GM10847 (cell line): ENCODE measurements around the gene TENM4.

Experiments
- POLR2A ChIP-seq: IDR thresholded peaks from 2 replicates; pipeline ENCODE4 v1.6.1; 2011; ENCODE audit not compliant: insufficient read length; ENCODE audit errors: extremely low read depth

TENM4 gene

GRCh38 chr11:79461666-79462645 lies 21.1 kb upstream of the TENM4 start:
- TF ChIP-seq POLR2A: no peak

DNA sequence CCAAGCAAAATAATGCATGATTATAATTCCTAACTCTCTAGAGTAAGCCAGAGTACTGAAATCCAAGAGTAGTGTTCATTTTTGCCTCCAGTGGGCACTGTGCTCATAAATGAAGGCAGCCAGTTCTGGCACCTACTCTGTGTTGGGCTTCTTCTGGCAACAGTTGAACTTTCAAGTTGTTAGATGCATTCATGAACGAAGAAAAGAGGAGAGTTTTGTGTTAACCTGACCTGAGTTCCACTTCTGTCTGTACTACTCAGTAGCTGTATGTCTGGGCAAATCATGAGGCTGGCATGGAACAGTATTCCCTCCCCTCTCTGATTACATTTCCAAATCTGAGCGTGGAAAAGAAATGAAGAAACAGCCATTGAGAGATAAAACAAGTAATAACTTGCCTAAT lies 20.3 kb upstream of the TENM4 start:
- TF ChIP-seq POLR2A: no peak

- no peak for TF ChIP-seq POLR2A
Observed at GRCh38 chr11:79458709-79459108, 17.9 kb upstream of the TENM4 start.

DNA sequence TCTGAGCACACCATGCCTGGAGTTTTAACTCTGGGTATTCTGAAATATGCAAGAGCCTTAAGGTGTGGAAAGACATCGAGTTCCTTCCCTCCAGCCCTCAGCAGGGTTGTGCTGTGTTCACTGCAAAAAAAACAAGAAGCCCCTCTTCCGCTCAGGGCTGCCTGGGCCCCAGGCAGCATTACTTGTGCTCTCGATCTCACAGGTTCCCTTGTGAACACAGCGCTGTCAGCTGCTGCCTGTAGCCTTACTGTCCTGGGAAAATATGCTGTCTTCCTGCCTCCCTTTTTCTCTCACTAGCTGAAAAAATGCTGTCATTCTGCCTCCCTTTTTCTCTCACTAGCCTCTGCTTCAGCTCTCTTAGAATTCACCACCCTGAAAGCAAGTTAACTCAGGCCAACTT lies 15.7 kb upstream of the TENM4 start:
- no peak for TF ChIP-seq POLR2A

- TF ChIP-seq POLR2A: no peak
Observed at GRCh38 chr11:79453617-79454016, 12.8 kb upstream of the TENM4 start.

DNA sequence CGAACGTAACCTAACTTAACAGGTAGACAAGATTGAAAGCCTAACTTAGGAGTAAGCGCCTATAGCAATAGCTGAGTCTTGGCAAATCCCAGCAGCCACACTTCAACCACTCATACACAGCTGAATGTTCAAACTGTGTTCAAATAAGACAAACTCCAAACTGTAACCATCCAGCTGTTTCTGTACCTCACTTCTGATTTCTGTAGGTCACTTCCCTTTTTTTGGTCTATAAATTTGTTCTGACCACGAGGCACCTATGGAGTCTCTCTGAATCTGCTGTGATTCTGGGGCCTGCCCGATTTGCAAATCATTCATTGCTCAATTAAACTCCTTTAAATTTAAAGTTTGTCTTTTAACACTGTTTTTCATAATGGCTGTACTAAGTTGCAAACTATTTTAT lies 8.2 kb upstream of the TENM4 start:
- TF ChIP-seq POLR2A: no peak

DNA sequence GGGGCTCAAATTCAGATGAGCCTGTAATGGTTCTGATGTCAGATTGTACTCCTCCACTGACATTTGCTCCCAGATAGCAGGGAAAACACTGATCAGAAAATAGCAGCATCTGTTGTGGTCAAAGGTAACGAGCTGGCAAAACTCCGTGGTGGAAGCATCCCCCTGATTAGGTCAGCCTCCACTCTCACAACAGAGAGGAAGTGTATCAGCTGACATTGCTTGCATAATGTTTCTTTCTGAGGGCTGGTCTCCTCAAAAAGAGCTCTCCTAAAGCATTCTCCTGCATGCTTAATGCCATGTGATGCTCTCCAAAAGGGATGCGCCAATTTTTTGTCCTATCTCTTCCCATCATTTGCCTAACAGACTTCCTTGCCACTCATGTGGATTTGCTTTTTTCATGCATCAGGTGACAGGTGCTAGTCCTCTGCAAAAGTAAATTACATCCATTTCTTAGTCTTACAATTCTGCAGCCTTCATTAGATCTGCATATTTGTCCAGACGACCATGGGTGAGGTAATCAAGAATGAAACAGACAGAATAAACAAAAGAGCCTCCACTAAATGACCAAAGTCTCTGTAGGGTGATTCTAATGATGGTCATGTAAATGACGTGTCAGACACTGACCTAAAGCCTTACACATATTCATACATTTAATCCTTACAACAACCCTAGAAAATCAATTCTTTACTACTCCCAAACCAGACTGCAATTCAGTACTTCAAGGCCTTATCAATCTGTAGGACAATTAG lies 6.4 kb upstream of the TENM4 start:
- no peak for TF ChIP-seq POLR2A

DNA sequence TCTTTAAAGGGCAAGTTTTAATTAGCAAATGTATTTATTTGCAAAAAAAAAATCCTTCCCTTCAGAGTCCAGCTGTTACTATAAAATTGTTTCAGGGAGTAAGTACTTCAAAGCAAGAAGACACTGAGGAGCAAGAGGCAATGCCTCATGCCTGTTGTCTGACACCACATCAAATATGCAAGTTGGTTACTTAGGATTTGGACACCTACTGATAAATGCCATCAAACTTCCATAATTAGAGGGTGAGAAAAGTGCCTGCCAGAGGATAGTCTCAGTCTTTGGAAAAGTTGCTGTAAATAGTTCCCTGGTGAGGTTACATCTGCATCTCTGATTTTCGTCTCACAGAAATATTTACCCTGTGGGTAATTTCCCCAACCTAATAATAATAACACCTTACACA lies 4.1 kb upstream of the TENM4 start:
- no peak for TF ChIP-seq POLR2A

DNA sequence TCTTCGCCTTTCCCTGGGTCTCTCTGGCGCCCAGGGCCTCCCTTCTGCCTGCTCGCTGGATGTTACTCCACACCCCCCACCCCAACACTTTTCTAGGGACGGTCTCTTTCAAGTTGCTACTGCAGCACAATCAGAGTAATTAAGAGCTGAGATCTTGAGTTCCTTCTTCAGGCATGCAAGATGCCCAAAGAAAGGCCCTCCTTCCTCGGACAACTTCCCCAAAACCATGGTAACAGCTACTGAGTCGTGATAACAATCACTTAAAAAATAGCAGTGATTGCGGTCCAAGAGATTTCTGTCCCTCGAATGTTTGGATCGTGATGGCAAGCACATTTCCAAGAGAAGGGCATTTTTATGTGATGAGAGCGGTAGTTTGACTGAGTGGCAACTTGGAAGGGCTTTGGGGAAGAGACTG lies 638 bp upstream of the TENM4 start:
- no peak for TF ChIP-seq POLR2A

- no peak for TF ChIP-seq POLR2A
Observed at GRCh38 chr11:79439886-79440570, 802 bp downstream of the TENM4 start.

- TF ChIP-seq POLR2A: no peak
Observed at GRCh38 chr11:79439410-79439885, 1.4 kb downstream of the TENM4 start.

DNA sequence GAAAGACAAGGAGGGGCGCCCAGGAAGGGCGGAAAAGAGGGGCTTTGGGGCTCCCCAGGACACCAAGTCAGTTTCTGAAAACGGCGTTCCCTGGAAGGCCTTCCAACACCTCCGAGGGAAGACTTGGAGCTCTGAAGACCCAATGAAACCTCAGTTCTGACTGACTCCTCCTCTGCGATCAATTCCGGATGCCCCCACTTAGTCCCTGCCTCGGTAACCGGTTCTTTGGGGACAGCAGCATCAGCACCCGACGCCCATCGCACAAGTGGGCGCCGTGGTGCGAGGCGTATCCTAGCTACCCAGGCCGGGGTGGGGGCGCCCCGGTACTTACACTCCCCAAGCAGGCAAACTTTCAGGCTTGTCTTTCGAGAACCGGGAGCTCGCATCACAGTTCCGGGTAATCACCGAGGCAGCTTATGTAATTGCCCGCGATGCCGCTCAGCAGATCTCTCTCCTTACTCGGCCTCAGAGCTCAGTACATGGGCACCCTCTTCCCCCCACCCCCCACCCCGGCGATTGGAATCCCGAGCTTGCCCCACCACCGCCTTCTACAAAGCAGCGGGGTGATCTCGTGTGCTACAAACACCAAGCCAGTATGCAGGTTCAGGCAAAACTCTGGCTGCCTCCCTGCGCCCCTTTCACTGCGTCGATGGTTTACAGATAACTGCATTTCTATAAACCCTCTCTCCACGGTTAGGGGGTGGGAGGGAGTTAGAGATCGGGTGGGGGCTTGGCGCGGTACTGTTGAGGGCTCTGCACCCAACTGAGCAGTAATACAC lies 2.0 kb downstream of the TENM4 start:
- TF ChIP-seq POLR2A: no peak

DNA sequence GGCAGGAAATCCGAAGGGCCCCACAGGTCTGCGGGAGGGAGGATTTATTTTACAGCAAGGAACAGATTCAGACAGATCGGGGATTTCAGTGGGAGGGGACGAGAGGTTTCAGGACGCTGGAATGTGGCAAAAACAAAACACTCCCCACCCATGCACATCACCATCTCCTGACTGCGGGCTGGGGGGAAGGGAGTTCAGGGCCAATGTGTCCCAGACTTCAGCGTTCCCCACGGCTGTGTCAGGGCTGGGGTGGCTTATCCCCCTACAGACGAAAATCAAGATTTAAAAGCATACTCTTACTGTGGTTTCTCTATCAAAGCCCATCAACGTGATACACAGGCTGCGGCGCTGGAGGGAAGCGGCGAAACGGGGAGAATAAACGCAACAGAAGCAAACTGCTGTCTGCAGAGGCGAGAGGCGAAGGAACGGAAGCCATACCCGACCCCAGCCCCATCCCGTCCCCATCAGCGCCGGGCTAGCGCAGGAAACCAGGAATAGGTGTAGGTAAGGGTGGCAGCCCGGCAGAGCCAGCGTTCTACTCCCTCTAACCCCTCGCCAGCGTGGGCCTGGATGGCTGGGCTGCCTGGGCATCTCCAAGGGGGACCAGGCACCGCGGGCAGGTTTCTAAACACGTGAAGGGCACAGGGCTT lies 2.7 kb downstream of the TENM4 start:
- TF ChIP-seq POLR2A: no peak

- no peak for TF ChIP-seq POLR2A
Observed at GRCh38 chr11:79437278-79437980, 3.4 kb downstream of the TENM4 start.
